HEK293T (cell line): ENCODE data around the gene C6orf120.

Experiments used
- CTCF ChIA-PET: fragments of 350-600 bp; formaldehyde crosslinking; extraction: SDS; loops from one replicate; lab custom pipeline; 2021; ENCODE audit warnings: antibody characterized with exemption, inconsistent platforms; lab: Yijun Ruan, JAX
- POLR2A ChIA-PET: fragments of 350-600 bp; formaldehyde crosslinking; extraction: SDS; loops from one replicate; lab custom pipeline; 2020; ENCODE audit warnings: antibody characterized with exemption, inconsistent platforms; lab: Yijun Ruan, JAX
- DNase-seq: peaks from one replicate; pipeline ENCODE4 v3.0.0; 2012; ENCODE audit warnings: mixed read lengths; ENCODE audit errors: extremely low spot score
- ARNT ChIP-seq: fragments of 450-650 bp; IDR thresholded peaks from 2 replicates; pipeline ENCODE4 v1.6.1; 2017; ENCODE audit warnings: mild to moderate bottlenecking
- BHLHE40 ChIP-seq: fragments of 450-650 bp; IDR thresholded peaks from 2 replicates; pipeline ENCODE4 v1.6.1; 2016; ENCODE audit warnings: mild to moderate bottlenecking, moderate library complexity, borderline replicate concordance
- CTBP1 ChIP-seq: fragments of 450-650 bp; IDR thresholded peaks from 2 replicates; pipeline ENCODE4 v1.6.1; 2016; ENCODE audit warnings: borderline replicate concordance
- ELF4 ChIP-seq: fragments of 450-650 bp; IDR thresholded peaks from 2 replicates; pipeline ENCODE4 v1.6.1; 2017; ENCODE audit warnings: antibody characterized with exemption
- FOXA1 ChIP-seq: fragments of 450-650 bp; IDR thresholded peaks from 2 replicates; pipeline ENCODE4 v1.6.1; 2016; ENCODE audit warnings: mild to moderate bottlenecking
- FOXK2 ChIP-seq: fragments of 450-650 bp; IDR thresholded peaks from 2 replicates; pipeline ENCODE4 v1.6.1; 2016; ENCODE audit warnings: mild to moderate bottlenecking
- FOXM1 ChIP-seq: fragments of 450-650 bp; IDR thresholded peaks from 2 replicates; pipeline ENCODE4 v1.6.1; 2017; ENCODE audit warnings: mild to moderate bottlenecking, borderline replicate concordance
- HDGF ChIP-seq: fragments of 450-650 bp; IDR thresholded peaks from 2 replicates; pipeline ENCODE4 v1.6.1; 2017; ENCODE audit warnings: antibody characterized with exemption, borderline replicate concordance
- L3MBTL2 ChIP-seq: fragments of 450-650 bp; conservative IDR thresholded peaks from 2 replicates; pipeline ENCODE4 v1.6.1; 2016; ENCODE audit warnings: mild to moderate bottlenecking
- LEF1 ChIP-seq: fragments of 450-650 bp; IDR thresholded peaks from 2 replicates; pipeline ENCODE4 v1.6.1; 2017; ENCODE audit warnings: mild to moderate bottlenecking, borderline replicate concordance
- NFRKB ChIP-seq: fragments of 450-650 bp; IDR thresholded peaks from 2 replicates; pipeline ENCODE4 v1.6.1; 2016; ENCODE audit warnings: mild to moderate bottlenecking, moderate library complexity
- SP1 ChIP-seq: fragments of 450-650 bp; IDR thresholded peaks from 2 replicates; pipeline ENCODE4 v1.6.1; 2017
- SUZ12 ChIP-seq: fragments of 450-650 bp; IDR thresholded peaks from 2 replicates; pipeline ENCODE4 v1.6.1; 2016; ENCODE audit warnings: mild to moderate bottlenecking
- TARDBP ChIP-seq: fragments of 450-650 bp; IDR thresholded peaks from 2 replicates; pipeline ENCODE4 v1.6.1; 2016
- ZNF384 ChIP-seq: fragments of 450-650 bp; IDR thresholded peaks from 2 replicates; pipeline ENCODE4 v1.6.1; 2016
- TF ChIP-seq, protein P1 (sequence below): fragments of 450-650 bp; IDR thresholded peaks from 2 replicates; pipeline ENCODE4 v1.6.1; 2016

The C6orf120 gene

GRCh38 chr6:169729961-169730360 is 28.0 kb downstream of the C6orf120 start:
- ChIA-PET POLR2A (interaction anchor here (1.6 kb wide), 1 partner anchor 22 kb away, joined by 4 read pairs; the partner anchor contains the start of genes DYNLT2 and ERMARD), CTCF (no interaction called here)
- DNase-seq = no peak
- TF ChIP-seq ELF4 (no peak), CTBP1 (no peak), FOXA1 (no peak), LEF1 (no peak), BHLHE40 (no peak), SUZ12 (no peak), FOXM1 (no peak)

- DNase-seq = no peak
- CTCF ChIA-PET = no interaction called here
- TF ChIP-seq CTBP1 = no peak
- TF ChIP-seq, protein P1, sequence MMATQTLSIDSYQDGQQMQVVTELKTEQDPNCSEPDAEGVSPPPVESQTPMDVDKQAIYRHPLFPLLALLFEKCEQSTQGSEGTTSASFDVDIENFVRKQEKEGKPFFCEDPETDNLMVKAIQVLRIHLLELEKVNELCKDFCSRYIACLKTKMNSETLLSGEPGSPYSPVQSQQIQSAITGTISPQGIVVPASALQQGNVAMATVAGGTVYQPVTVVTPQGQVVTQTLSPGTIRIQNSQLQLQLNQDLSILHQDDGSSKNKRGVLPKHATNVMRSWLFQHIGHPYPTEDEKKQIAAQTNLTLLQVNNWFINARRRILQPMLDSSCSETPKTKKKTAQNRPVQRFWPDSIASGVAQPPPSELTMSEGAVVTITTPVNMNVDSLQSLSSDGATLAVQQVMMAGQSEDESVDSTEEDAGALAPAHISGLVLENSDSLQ = no peak
- POLR2A ChIA-PET = no interaction called here
Observed at GRCh38 chr6:169738204-169738975, 36.5 kb downstream of the C6orf120 start.

DNA sequence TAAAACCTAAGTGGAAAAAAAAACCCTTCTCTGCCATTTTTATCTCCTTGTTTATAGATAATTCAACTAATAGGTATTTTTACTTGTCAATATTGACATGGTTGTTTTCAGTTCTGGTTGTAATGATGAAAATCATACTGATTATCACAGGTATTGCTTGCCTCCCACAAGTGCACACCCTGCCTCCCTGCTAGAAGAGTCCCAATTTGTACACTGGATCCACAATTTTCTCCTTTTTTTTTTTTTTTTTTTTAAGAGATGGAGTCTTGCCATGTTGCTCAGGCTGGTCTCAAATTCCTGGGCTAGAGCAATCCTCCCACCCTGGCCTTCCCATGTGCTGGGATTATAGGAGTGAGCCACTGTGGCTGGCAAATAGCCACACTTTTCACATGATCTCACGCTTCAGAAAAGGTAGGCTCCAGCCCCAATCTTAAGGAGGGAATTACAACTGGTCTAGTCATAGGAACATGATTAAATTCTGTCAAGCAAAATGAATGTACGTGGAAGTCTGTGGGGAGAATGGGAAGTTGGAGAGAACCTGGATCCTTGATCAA is 37.1 kb downstream of the C6orf120 start:
- ChIA-PET CTCF (no interaction called here), POLR2A (no interaction called here)
- DNase-seq = no peak
- TF ChIP-seq ELF4 = no peak
- TF ChIP-seq ZNF384 = peak; percentile 80

GRCh38 chr6:169741344-169741743 is 39.4 kb downstream of the C6orf120 start:
- TF ChIP-seq FOXM1 (no peak), BHLHE40 (no peak), ZNF384 (no peak), LEF1 (no peak), TARDBP (no peak), FOXA1 (no peak), L3MBTL2 (no peak), CTBP1 (no peak), HDGF (no peak), SUZ12 (no peak), NFRKB (no peak), SP1 (no peak), FOXK2 (no peak), ARNT (no peak), ELF4 (no peak)
- TF ChIP-seq, protein P1 = no peak
- no peak for DNase-seq
- POLR2A ChIA-PET = interaction anchor here (1.0 to 1.5 kb wide), 6 partner anchors 9 to 40 kb away, joined by 3 to 7 read pairs (median 4); partner anchors contain the start of genes DYNLT2 and ERMARD
- CTCF ChIA-PET = interaction anchor here (0.6 kb wide), 1 partner anchor 422 kb away, joined by 3 read pairs; no protein-coding TSS in a partner anchor

GRCh38 chr6:169745405-169745804 is 43.5 kb downstream of the C6orf120 start:
- POLR2A ChIA-PET = no interaction called here
- TF ChIP-seq HDGF (no peak), NFRKB (no peak), ELF4 (no peak), LEF1 (no peak), ZNF384 (no peak), FOXA1 (no peak), SUZ12 (no peak), L3MBTL2 (no peak), BHLHE40 (no peak), TARDBP (no peak), FOXK2 (no peak), SP1 (no peak), FOXM1 (no peak), ARNT (no peak), CTBP1 (no peak)
- TF ChIP-seq, protein P1 = no peak
- CTCF ChIA-PET = no interaction called here
- no peak for DNase-seq

DNA sequence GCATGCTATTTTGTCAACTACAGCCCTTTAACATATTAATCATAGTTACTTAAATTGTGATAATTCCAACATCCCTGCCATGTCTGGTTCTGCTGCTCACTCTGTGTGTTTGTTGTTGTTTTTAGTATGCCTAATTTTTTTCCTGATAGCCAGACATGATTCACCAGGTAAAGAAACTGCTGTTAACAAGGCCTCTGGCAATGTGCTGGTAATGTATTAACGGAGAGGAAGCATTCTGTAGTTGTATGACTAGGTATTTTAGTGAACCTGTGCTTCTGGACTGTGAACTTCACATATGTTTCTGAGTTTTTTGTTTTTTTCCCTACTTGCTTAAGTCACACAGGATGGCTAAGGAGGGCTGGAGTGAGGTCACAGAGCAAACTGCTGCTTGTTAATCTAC is 44.6 kb downstream of the C6orf120 start:
- no peak for DNase-seq
- POLR2A ChIA-PET = no interaction called here
- CTCF ChIA-PET = no interaction called here
- TF ChIP-seq ELF4 (no peak), ZNF384 (no peak), ARNT (no peak), NFRKB (no peak), FOXM1 (no peak), BHLHE40 (no peak), HDGF (no peak), L3MBTL2 (no peak), LEF1 (no peak), FOXK2 (no peak), SUZ12 (no peak), FOXA1 (no peak), CTBP1 (no peak), SP1 (no peak), TARDBP (no peak)
- TF ChIP-seq, protein P1 = no peak
